ENCODE results near the gene GNA15.

The GNA15 gene

DNA sequence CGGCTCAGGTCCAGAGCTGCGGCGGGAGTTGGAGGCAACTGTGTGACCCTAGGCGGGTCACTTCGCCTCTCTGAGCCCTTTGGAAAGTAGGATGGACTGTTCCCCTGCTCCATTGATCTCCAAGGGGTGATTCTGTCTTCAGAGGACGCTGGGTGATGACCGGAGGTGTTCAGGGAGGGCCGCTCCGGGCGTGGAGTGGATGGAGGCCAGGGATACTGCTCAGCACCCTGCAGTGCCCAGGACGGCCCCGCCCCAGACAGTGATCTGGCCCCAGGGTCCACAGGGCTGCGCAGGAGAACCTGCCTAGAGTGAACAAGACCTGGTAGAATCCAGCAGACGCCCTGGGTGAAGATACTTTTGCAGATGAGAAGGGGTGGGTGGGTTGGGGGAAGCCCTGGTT lies 56.9 kb downstream of the GNA15 start:
- Histone ChIP-seq H3F3A (ENCODE audit: insufficient read depth, low read length) (no peaks in the 10 kb centered on the region), H3K4me3 (ENCODE audit: low read depth, low read length, poor library complexity, severe bottlenecking) (no peak overlapping the region), H3K36me3 (ENCODE audit: insufficient read depth, low read length) (peaks cover 49% of the 10 kb centered on the region), H3K9ac (ENCODE audit: low read length) (no peak overlapping the region), H3K9me2 (ENCODE audit: low read depth, low read length) (no peaks in the 10 kb centered on the region), H3K27me3 (ENCODE audit: insufficient read depth, low read length) (no peaks in the 10 kb centered on the region), H3K4me1 (ENCODE audit: insufficient read depth, low read length, severe bottlenecking) (peaks cover 3% of the 10 kb centered on the region), H3K79me2 (ENCODE audit: insufficient read depth, low read length) (peaks cover 18% of the 10 kb centered on the region), H3K27ac (ENCODE audit: low read depth, low read length, poor library complexity, severe bottlenecking) (no peak overlapping the region), H3K4me2 (ENCODE audit: low read length) (no peak overlapping the region), H3K9me3 (ENCODE audit: low read length) (no peaks in the 10 kb centered on the region), H2AFZ (ENCODE audit: low read length) (no peak overlapping the region), H4K20me1 (ENCODE audit: insufficient read depth, low read length) (no peaks in the 10 kb centered on the region)
- TF ChIP-seq CTCF (IDR thresholded peaks at IDR 0.05; ENCODE audit: low read length) (no peak), EZH2 (IDR thresholded peaks at IDR 0.05; ENCODE audit: borderline replicate concordance, low read length) (no peak)

- no peak overlapping the region for H3K27ac ChIP-seq (ENCODE audit: low read depth, low read length, poor library complexity, severe bottlenecking)
- no peaks in the 10 kb centered on the region for H3K27me3 ChIP-seq (ENCODE audit: insufficient read depth, low read length)
- H3K4me2 ChIP-seq (ENCODE audit: low read length): no peak overlapping the region
- H3K4me3 ChIP-seq (ENCODE audit: low read depth, low read length, poor library complexity, severe bottlenecking): no peak overlapping the region
- H3K4me1 ChIP-seq (ENCODE audit: insufficient read depth, low read length, severe bottlenecking): no peaks in the 10 kb centered on the region
- H3K36me3 ChIP-seq (ENCODE audit: insufficient read depth, low read length): peaks cover 42% of the 10 kb centered on the region
- H3K9me3 ChIP-seq (ENCODE audit: low read length): no peaks in the 10 kb centered on the region
- no peaks in the 10 kb centered on the region for H3K9me2 ChIP-seq (ENCODE audit: low read depth, low read length)
- TF ChIP-seq EZH2 (IDR thresholded peaks at IDR 0.05; ENCODE audit: borderline replicate concordance, low read length) (no peak), CTCF (IDR thresholded peaks at IDR 0.05; ENCODE audit: low read length) (no peak)
- H3F3A ChIP-seq (ENCODE audit: insufficient read depth, low read length): no peaks in the 10 kb centered on the region
- no peak overlapping the region for H3K9ac ChIP-seq (ENCODE audit: low read length)
- H4K20me1 ChIP-seq (ENCODE audit: insufficient read depth, low read length): no peaks in the 10 kb centered on the region
- peaks cover 11% of the 10 kb centered on the region; the same call in 1 of the 2 replicates for H3K79me2 ChIP-seq (ENCODE audit: insufficient read depth, low read length)
- no peak overlapping the region for H2AFZ ChIP-seq (ENCODE audit: low read length)
Measured at GRCh38 chr19:3193256-3194105, 57.6 kb downstream of the GNA15 start.

GRCh38 chr19:3194106-3195087 lies 58.6 kb downstream of the GNA15 start:
- Histone ChIP-seq H3K9me3 (ENCODE audit: low read length) (no peaks in the 10 kb centered on the region), H4K20me1 (ENCODE audit: insufficient read depth, low read length) (no peaks in the 10 kb centered on the region), H3K27ac (ENCODE audit: low read depth, low read length, poor library complexity, severe bottlenecking) (no peak overlapping the region), H3K79me2 (ENCODE audit: insufficient read depth, low read length) (peaks cover 4% of the 10 kb centered on the region; the same call in 1 of the 2 replicates), H2AFZ (ENCODE audit: low read length) (no peak overlapping the region), H3K4me2 (ENCODE audit: low read length) (no peak overlapping the region), H3K27me3 (ENCODE audit: insufficient read depth, low read length) (no peaks in the 10 kb centered on the region), H3K9ac (ENCODE audit: low read length) (no peak overlapping the region), H3K36me3 (ENCODE audit: insufficient read depth, low read length) (peaks cover 46% of the 10 kb centered on the region), H3F3A (ENCODE audit: insufficient read depth, low read length) (no peaks in the 10 kb centered on the region), H3K9me2 (ENCODE audit: low read depth, low read length) (no peaks in the 10 kb centered on the region), H3K4me3 (ENCODE audit: low read depth, low read length, poor library complexity, severe bottlenecking) (no peak overlapping the region), H3K4me1 (ENCODE audit: insufficient read depth, low read length, severe bottlenecking) (no peaks in the 10 kb centered on the region)
- TF ChIP-seq EZH2 (IDR thresholded peaks at IDR 0.05; ENCODE audit: borderline replicate concordance, low read length): no peak
